KMS-11 (cell line): ENCODE results near the gene PMS2.

Experiments
- H2AFZ ChIP-seq: fragments of 200-600 bp; sonication (generic); 2 replicates; pipeline ENCODE4 v1.6.1; 2016; ENCODE audit warnings: antibody characterized with exemption, mixed run types, low read depth
- H3K27ac ChIP-seq: fragments of 200-600 bp; sonication (generic); 2 replicates; pipeline ENCODE4 v1.6.1; 2016; ENCODE audit warnings: mild to moderate bottlenecking, mixed run types
- H3K27me3 ChIP-seq: fragments of 200-600 bp; sonication (generic); 2 replicates; pipeline ENCODE4 v1.6.1; 2017; ENCODE audit warnings: mild to moderate bottlenecking, low read depth, mixed run types, moderate library complexity; ENCODE audit not compliant: insufficient read depth
- H3K36me3 ChIP-seq: fragments of 200-600 bp; sonication (generic); 2 replicates; pipeline ENCODE4 v1.6.1; 2017; ENCODE audit warnings: mild to moderate bottlenecking, mixed run types; ENCODE audit not compliant: insufficient read depth
- H3K4me1 ChIP-seq: fragments of 200-600 bp; sonication (generic); 2 replicates; pipeline ENCODE4 v1.6.1; 2016; ENCODE audit warnings: mild to moderate bottlenecking, low read depth, mixed run types; ENCODE audit not compliant: poor library complexity, severe bottlenecking
- H3K4me2 ChIP-seq: fragments of 200-600 bp; sonication (generic); 2 replicates; pipeline ENCODE4 v1.7.0; 2016; ENCODE audit warnings: mild to moderate bottlenecking, mixed run types
- H3K4me3 ChIP-seq: fragments of 200-600 bp; sonication (generic); IDR thresholded peaks from 2 replicates; pipeline ENCODE4 v1.6.1; 2017; ENCODE audit warnings: low read depth, low read length, mixed read lengths; ENCODE audit not compliant: insufficient read depth
- H3K79me2 ChIP-seq: fragments of 200-600 bp; sonication (generic); 2 replicates; pipeline ENCODE4 v1.6.1; 2016; ENCODE audit warnings: low read depth, mixed run types; ENCODE audit not compliant: insufficient read depth
- H3K9ac ChIP-seq: fragments of 200-600 bp; sonication (generic); 2 replicates; pipeline ENCODE4 v1.6.1; 2016; ENCODE audit warnings: mild to moderate bottlenecking, mixed run types
- H4K20me1 ChIP-seq: fragments of 200-600 bp; sonication (generic); 2 replicates; pipeline ENCODE4 v1.6.1; 2016; ENCODE audit warnings: mild to moderate bottlenecking, mixed run types; ENCODE audit not compliant: insufficient read depth
- CTCF ChIP-seq: fragments of 200-600 bp; sonication (generic); conservative IDR thresholded peaks from 2 replicates; pipeline ENCODE4 v1.6.1; 2017; ENCODE audit warnings: low read depth, mild to moderate bottlenecking, antibody characterized with exemption, low read length, moderate library complexity, mixed read lengths

PMS2 gene

GRCh38 chr7:6049780-6050179, 40.9 kb upstream of the PMS2 start:
- Histone ChIP-seq H3K36me3 (peaks cover 14% of the 10 kb centered on the region; the same call in 1 of the 2 replicates), H3K4me1 (no peaks in the 10 kb centered on the region), H3K4me2 (no peak overlapping the region), H3K27me3 (no peaks in the 10 kb centered on the region), H3K27ac (no peak overlapping the region), H3K9ac (no peak overlapping the region), H4K20me1 (no peaks in the 10 kb centered on the region), H3K79me2 (peaks cover 5% of the 10 kb centered on the region; the same call in 1 of the 2 replicates), H3K4me3 (no peak overlapping the region), H2AFZ (no peak overlapping the region)
- TF ChIP-seq CTCF = no peak

GRCh38 chr7:6035686-6036085, 26.8 kb upstream of the PMS2 start:
- Histone ChIP-seq H3K4me1 (no peaks in the 10 kb centered on the region), H2AFZ (no peak overlapping the region), H3K36me3 (peaks cover 4% of the 10 kb centered on the region; the same call in 1 of the 2 replicates), H3K27ac (no peak overlapping the region), H3K9ac (no peak overlapping the region), H3K4me3 (no peak overlapping the region), H3K79me2 (0 out of 2 replicates have a peak, but pooled peaks cover 4% of the 10 kb centered on the region), H4K20me1 (no peaks in the 10 kb centered on the region), H3K27me3 (no peaks in the 10 kb centered on the region), H3K4me2 (no peak overlapping the region)
- no peak for TF ChIP-seq CTCF

DNA sequence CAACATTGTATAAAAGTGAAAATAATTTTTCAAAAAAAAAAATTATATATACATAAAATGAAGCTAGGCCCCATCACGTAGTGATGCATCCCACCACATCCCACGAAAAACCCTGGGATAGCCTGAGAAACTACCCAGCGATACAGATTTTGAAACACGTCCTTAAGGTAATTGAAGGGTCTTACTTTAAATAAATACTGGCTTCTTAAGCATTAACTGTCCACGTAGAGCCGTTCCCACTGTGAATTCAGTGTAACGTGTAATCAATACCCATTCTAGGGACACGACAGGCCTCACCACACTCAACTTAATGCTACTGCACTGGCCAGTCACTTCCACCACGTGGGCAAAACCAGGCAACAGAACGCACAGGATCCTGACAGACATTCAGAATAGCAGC, 26.3 kb upstream of the PMS2 start:
- no peaks in the 10 kb centered on the region for H3K36me3 ChIP-seq
- no peak overlapping the region for H3K4me3 ChIP-seq
- no peak overlapping the region for H3K27ac ChIP-seq

DNA sequence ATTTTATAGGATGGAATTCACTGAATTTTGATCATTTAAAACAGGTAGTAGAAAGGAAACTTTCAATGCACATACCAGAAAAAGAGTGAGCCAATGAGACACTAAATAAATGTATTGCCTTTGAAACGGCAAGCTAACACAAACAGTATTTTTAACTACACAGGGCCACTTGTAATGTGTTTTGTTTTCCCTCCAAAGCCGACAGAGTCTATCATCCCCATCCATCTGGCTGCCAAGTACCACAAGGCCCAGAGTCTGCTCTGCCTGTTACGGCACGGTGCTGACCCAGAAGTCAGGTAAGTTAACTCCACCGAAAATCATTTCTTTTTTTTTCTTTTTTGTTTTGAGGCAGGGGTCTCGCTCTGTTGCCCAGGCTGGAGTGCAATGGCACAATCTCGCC, 23.8 kb upstream of the PMS2 start:
- no peak overlapping the region for H3K9ac ChIP-seq

More for the DNA sequence above, 26.3 kb upstream of the PMS2 start:
- no peaks in the 10 kb centered on the region for H3K4me1 ChIP-seq
- H3K4me2 ChIP-seq = no peak overlapping the region
- 0 out of 2 replicates have a peak, but pooled peaks cover 4% of the 10 kb centered on the region for H3K79me2 ChIP-seq
- TF ChIP-seq CTCF = no peak
- no peak overlapping the region for H2AFZ ChIP-seq
- no peaks in the 10 kb centered on the region for H3K27me3 ChIP-seq
- H3K9ac ChIP-seq = no peak overlapping the region
- no peaks in the 10 kb centered on the region for H4K20me1 ChIP-seq

More for the DNA sequence above, 23.8 kb upstream of the PMS2 start:
- Histone ChIP-seq H3K4me2 (no peak overlapping the region), H3K36me3 (peaks cover 4% of the 10 kb centered on the region; the same call in 1 of the 2 replicates), H3K4me1 (no peaks in the 10 kb centered on the region), H3K27me3 (no peaks in the 10 kb centered on the region), H3K27ac (no peak overlapping the region), H3K79me2 (0 out of 2 replicates have a peak, but pooled peaks cover 4% of the 10 kb centered on the region), H3K4me3 (no peak overlapping the region), H2AFZ (no peak overlapping the region), H4K20me1 (no peaks in the 10 kb centered on the region)
- TF ChIP-seq CTCF = no peak
